HT1080 (cell line): ENCODE results near the gene PLSCR4. TPM values are rescaled to one million over a fixed set of nuclear protein-coding genes. Genes with fewer than 3 reads are reported as not detected.

ENCODE experiments used
- total RNA-seq: library from RNA; depleted of rRNA; stranded (reverse); fragments of >200 nt; shearing (Covaris generic); gene quantifications from 2 replicates; pipeline ENCODE4 v1.2.3, GENCODE V29; 2014; rRNA removed

Gene PLSCR4
- total RNA-seq, 1 experiment from 2014 or later = 2.6 TPM

Other genes with a start within 250 kb of the PLSCR4 start
- 65.1 and 74.7 TPM in 2 replicates for gene PLOD2, start 89.9 kb downstream of the PLSCR4 start, total RNA-seq
- not detected in 2 replicates for gene PLSCR2, start 218.5 kb upstream of the PLSCR4 start, total RNA-seq